K562 (cell line): ENCODE data around the gene SREBF1. TPM values are rescaled to one million over a fixed set of nuclear protein-coding genes. Genes with fewer than 3 reads are reported as not detected.

ENCODE experiments used
- ATAC-seq: fragments of 200-7000 bp; cut with Tn5 transposase; 3 replicates; pipeline ENCODE4 v1.9.1; 2020; ENCODE audit warnings: moderate library complexity
- BruUV-seq: library from RNA; stranded (reverse); fragments of 400-500 nt; replicated peaks from 2 replicates; lab custom pipeline; 2021; lab: Mats Ljungman, UMichigan
- CTCF ChIA-PET: fragments of 300-600 bp; formaldehyde crosslinking; extraction: SDS; loops from one replicate; lab custom pipeline; 2021; ENCODE audit warnings: low intra/inter-chr PET ratio; lab: Yijun Ruan, JAX
- POLR2A ChIA-PET: fragments of 300-600, 350-650 bp; sonication (Branson Sonifier 250); formaldehyde crosslinking; extraction: SDS; loops from one replicate; lab custom pipeline; 2021; ENCODE audit warnings: antibody characterized with exemption, inconsistent platforms; lab: Yijun Ruan, JAX
- DNase-seq, 4 experiments: peaks; one replicate each; pipeline versions ENCODE4 v3.0.0 to v3.0.0-alpha.2; 2011 to 2018; ENCODE audit warnings: low spot score in 3 of 4, mixed read lengths in 3 of 4; ENCODE audit errors: extremely low read depth in 1 of 4
- FAIRE-seq: peaks from 2 replicates; lab custom pipeline; 2011; peaks lifted over from hg19 to GRCh38; lab: Jason Lieb, UNC
- H2AFZ ChIP-seq: 2 replicates; pipeline ENCODE4 v1.6.0; 2011; ENCODE audit warnings: low read depth, low read length, control low read depth, inconsistent platforms
- H3K27ac ChIP-seq: fragments of 200-600 bp; 3 replicates; pipeline ENCODE4 v1.8.0; 2011; ENCODE audit warnings: low read depth, mild to moderate bottlenecking, control low read depth, inconsistent platforms, low read length, moderate library complexity, mixed read lengths; ENCODE audit errors: extremely low read depth
- H3K27me3 ChIP-seq, 2 experiments: fragments of 300-600 bp in 1 of 2; 2 replicates in 1 of 2; 3 replicates in 1 of 2; pipeline versions ENCODE4 v1.6.0 to v1.8.0; 2011; ENCODE audit warnings: inconsistent platforms in 2 of 2, low read length in 2 of 2, mild to moderate bottlenecking in 1 of 2, mixed read lengths in 1 of 2, moderate library complexity in 1 of 2; ENCODE audit not compliant: control insufficient read depth in 2 of 2, insufficient read depth in 2 of 2
- H3K36me3 ChIP-seq: fragments of 300-600 bp; 3 replicates; pipeline ENCODE4 v1.8.0; 2011; ENCODE audit warnings: mild to moderate bottlenecking, low read length, inconsistent platforms; ENCODE audit not compliant: control insufficient read depth, insufficient read depth
- H3K4me1 ChIP-seq, 2 experiments: fragments of 200-600 bp in 1 of 2; replicated peaks in 1 of 2; 2 replicates in 1 of 2; 3 replicates in 1 of 2; pipeline versions ENCODE4 v1.5.1 to v1.8.0; 2011; ENCODE audit warnings: inconsistent platforms in 2 of 2, low read length in 2 of 2, mild to moderate bottlenecking in 1 of 2, mixed read lengths in 1 of 2, moderate library complexity in 1 of 2; ENCODE audit not compliant: control insufficient read depth in 2 of 2, insufficient read depth in 2 of 2
- H3K4me2 ChIP-seq: 2 replicates; pipeline ENCODE4 v1.6.1; 2011; ENCODE audit warnings: low read length, control low read depth, inconsistent platforms, mixed read lengths; ENCODE audit not compliant: insufficient read depth
- H3K4me3 ChIP-seq: fragments of 200-600 bp; sonication (generic), shearing (Covaris generic); 2 replicates; pipeline ENCODE4 v1.5.1; 2016; ENCODE audit warnings: control low read depth, inconsistent platforms
- H3K79me2 ChIP-seq: fragments of 200-600 bp; 3 replicates; pipeline ENCODE4 v1.8.0; 2011; ENCODE audit warnings: low read length, inconsistent platforms; ENCODE audit not compliant: control insufficient read depth, insufficient read depth
- H3K9ac ChIP-seq, 2 experiments: 2 replicates each; pipeline versions ENCODE4 v1.6.0 to v1.6.1; 2011; ENCODE audit warnings: low read depth in 2 of 2, low read length in 2 of 2, control low read depth in 1 of 2, inconsistent platforms in 1 of 2, mild to moderate bottlenecking in 1 of 2, mixed read lengths in 1 of 2; ENCODE audit not compliant: insufficient read depth in 1 of 2
- H3K9me1 ChIP-seq: one replicate; pipeline ENCODE4 v1.6.0; 2011; ENCODE audit warnings: inconsistent platforms, mild to moderate bottlenecking, low read length, moderate library complexity; ENCODE audit not compliant: control insufficient read depth, insufficient read depth
- H3K9me3 ChIP-seq: replicated peaks from 2 replicates; pipeline ENCODE4 v1.5.1; 2011; ENCODE audit warnings: low read depth, low read length, inconsistent platforms; ENCODE audit not compliant: control insufficient read depth, insufficient read depth
- H4K20me1 ChIP-seq: replicated peaks from 2 replicates; pipeline ENCODE4 v1.6.1; 2011; ENCODE audit warnings: low read length, inconsistent platforms, mixed read lengths; ENCODE audit not compliant: control insufficient read depth, insufficient read depth
- GTF3C2 ChIP-seq: IDR thresholded peaks from 3 replicates; pipeline ENCODE4 v1.6.1; 2011; ENCODE audit warnings: borderline replicate concordance, mild to moderate bottlenecking, moderate library complexity; ENCODE audit not compliant: insufficient read length; ENCODE audit errors: extremely low read depth
- HSF4 ChIP-seq: fragments of 250-450 bp; sonication (Bioruptor Pico); IDR thresholded peaks from 2 replicates; pipeline ENCODE4 v2.1.2; 2022; ENCODE audit warnings: mild to moderate bottlenecking, moderate library complexity, borderline replicate concordance
- KLF6 ChIP-seq: fragments of 250-450 bp; sonication (Bioruptor Pico); IDR thresholded peaks from 2 replicates; pipeline ENCODE4 v1.4.0; 2020; ENCODE audit warnings: mild to moderate bottlenecking, moderate library complexity, borderline replicate concordance
- POLR2G ChIP-seq: fragments of 200-400 bp; formaldehyde crosslinking; IDR thresholded peaks from 2 replicates; pipeline ENCODE4 v1.6.1; 2017; ENCODE audit warnings: low read depth, mild to moderate bottlenecking, antibody characterized with exemption, low read length, moderate library complexity
- RBM22 ChIP-seq: fragments of 200-400 bp; formaldehyde crosslinking; IDR thresholded peaks from 2 replicates; pipeline ENCODE4 v1.6.1; 2018; ENCODE audit warnings: low read length, low read depth; ENCODE audit not compliant: poor library complexity, severe bottlenecking
- RERE ChIP-seq: sonication (generic); formaldehyde crosslinking; IDR thresholded peaks from 2 replicates; pipeline ENCODE4 v1.8.0; 2023; ENCODE audit warnings: missing genetic modification reagents, mild to moderate bottlenecking, borderline replicate concordance
- ZNF175 ChIP-seq: fragments of 200-800 bp; sonication (Bioruptor generic); IDR thresholded peaks from 2 replicates; pipeline ENCODE4 v1.6.1; 2016; ENCODE audit warnings: low read depth, mild to moderate bottlenecking, missing genetic modification characterization, missing compliant biosample characterization
- ZNF785 ChIP-seq: fragments of 250-450 bp; sonication (Bioruptor Pico); IDR thresholded peaks from 2 replicates; pipeline ENCODE4 v1.4.0; 2020; ENCODE audit warnings: mild to moderate bottlenecking
- ZNF830 ChIP-seq: fragments of 250-450 bp; sonication (Bioruptor Pico); IDR thresholded peaks from 2 replicates; pipeline ENCODE4 v1.5.0; 2021; ENCODE audit warnings: mild to moderate bottlenecking
- WGBS: fragments of 100-300 bp; shearing (Covaris generic); methylation state at CpG from one replicate; pipeline ENCODE4 v1.1.6; 2016; ENCODE audit warnings: low coverage, mixed read lengths; ENCODE audit not compliant: insufficient coverage; ENCODE audit errors: missing lambda C conversion rate; 5-methylcytosine and 5-hydroxymethylcytosine counted together
- in situ Hi-C: fragments of 300-500 bp; cut with MboI; formaldehyde crosslinking; loops from 4 replicates; pipeline ENCODE4 v1.15.0; 2018; ENCODE audit warnings: inconsistent platforms, mixed read lengths
- intact Hi-C: fragments of 100-400 bp; cut with micrococcal nuclease; formaldehyde crosslinking; loops from 2 replicates; pipeline ENCODE4 v1.14.2; 2022
- polyA plus RNA-seq, 8 experiments: library from polyadenylated mRNA; depleted of rRNA in 4 of 8; stranded (reverse) in 5 of 8; unstranded in 3 of 8; fragments of >200 nt; fragmentation: Nextera tagmentation in 2 of 8; fragmentation: Illumina TruSeq in 1 of 8; extraction: Ambion mirVana in 2 of 8; extraction: Trizol in 1 of 8; gene quantifications; 2 replicates each; pipeline versions ENCODE4 v1.2.1 to v1.2.3, GENCODE V29; 2011 to 2014; ENCODE audit warnings: inconsistent platforms in 1 of 8, missing spikeins in 1 of 8
- total RNA-seq, 7 experiments: library from RNA; depleted of rRNA in 6 of 7; stranded (reverse); fragments of >200 nt in 6 of 7; fragmentation: Illumina TruSeq in 2 of 7; extraction: Trizol in 2 of 7; gene quantifications; 2 replicates each; pipeline versions ENCODE4 v1.2.1 to v1.2.3, GENCODE V29; 2011 to 2021; ENCODE audit warnings: low replicate concordance in 1 of 7

SREBF1 gene
- total and polyA plus RNA-seq, 9 of the 15 experiments (the other 6 are each of a cell fraction or from before 2014, with no cell fraction given): 1.6 to 169 (median 69.4) TPM

- intact Hi-C loops (no loop called here), in situ Hi-C loops (loop anchor here (5.0 kb wide), 1 partner anchor 43 kb away; no protein-coding TSS in a partner anchor)
- ATAC-seq (no peak), DNase-seq (no peak), FAIRE-seq (no peak)
- 98% methylated on average over 11 of the region's 20 CpGs for WGBS
- no peak overlapping the region for H3K27ac ChIP-seq
- H3K79me2 ChIP-seq: peaks cover 23% of the 10 kb centered on the region
- H3K27me3 ChIP-seq: no peaks in the 10 kb centered on the region
- H3K4me2 ChIP-seq: no peak overlapping the region
- H3K4me3 ChIP-seq: no peak overlapping the region
- POLR2A ChIA-PET: interaction anchor here (0.6 to 1.7 kb wide), 5 partner anchors 8 to 223 kb away, joined by 3 to 8 read pairs (median 4); partner anchors contain the start of gene SREBF1
- H3K36me3 ChIP-seq: peaks cover 90% of the 10 kb centered on the region; the same call in 2 of the 3 replicates
- peaks cover 23% of the 10 kb centered on the region for H4K20me1 ChIP-seq
- H3K9ac ChIP-seq: 0 out of 4 replicates have a peak overlapping the region, but pooled peaks of 1 of the 2 experiments have one; percentile 17
- no TSS peak for BruUV-seq
- peaks cover 4% of the 10 kb centered on the region for H3K9me1 ChIP-seq
- TF ChIP-seq ZNF175 (CRISPR knock-in tag) (no peak), RERE (CRISPR knock-in tag) (no peak), RBM22 (peak; percentile 40), KLF6 (CRISPR knock-in tag) (no peak), GTF3C2 (no peak), POLR2G (peak; percentile 58), ZNF785 (CRISPR knock-in tag) (no peak), HSF4 (CRISPR knock-in tag) (no peak), ZNF830 (CRISPR knock-in tag) (no peak)
- H3K9me3 ChIP-seq: no peaks in the 10 kb centered on the region
- H3K4me1 ChIP-seq: peaks cover 20 to 92% of the 10 kb centered on the region in 2 experiments
- CTCF ChIA-PET: no interaction called here
- no peak overlapping the region for H2AFZ ChIP-seq
Observed at GRCh38 chr17:17814162-17815061, 22.4 kb downstream of the SREBF1 start.
